Measurements from ENCODE around the gene ARHGAP28.

- TF ChIP-seq CTCF (IDR thresholded peaks at IDR 0.05; ENCODE audit: poor library complexity, severe bottlenecking): no peak
- no peak for TF ChIP-seq REST (IDR thresholded peaks at IDR 0.05; ENCODE audit: borderline replicate concordance)
- TF ChIP-seq EZH2 (IDR thresholded peaks at IDR 0.05; ENCODE audit: borderline replicate concordance, insufficient read depth, low read length, poor library complexity, severe bottlenecking): no peak
- no peak for TF ChIP-seq EP300 (conservative IDR thresholded peaks at IDR 0.05; ENCODE audit: poor library complexity, severe bottlenecking)
- TF ChIP-seq POLR2AphosphoS5 (IDR thresholded peaks at IDR 0.05): no peak
- no peak for TF ChIP-seq MXI1 (conservative IDR thresholded peaks at IDR 0.05; ENCODE audit: poor library complexity, severe bottlenecking)
- no peak for TF ChIP-seq RAD21 (conservative IDR thresholded peaks at IDR 0.05)
These were observed 17.0 kb downstream of the ARHGAP28 start for GRCh38 chr18:6746386-6746960.

Measured in neural cell (in vitro differentiated cells).